Upper lobe of left lung (tissue), 4 donors: ENCODE measurements around the gene MAGI2.

ENCODE experiments used
- CTCF ChIP-seq, 6 experiments: fragments of 450-650 bp in 4 of 6; fragments of 200-600 bp in 2 of 6; sonication (generic) in 2 of 6; IDR thresholded peaks; one replicate each; pipeline ENCODE4 v1.5.1; 2016 to 2019; ENCODE audit warnings: antibody characterized with exemption in 6 of 6
- EP300 ChIP-seq, 4 donors: sonication (generic); formaldehyde crosslinking; IDR thresholded peaks; one replicate each; pipeline ENCODE4 v1.5.1; 2017; ENCODE audit warnings: antibody characterized with exemption in 4 of 4, control low read depth in 2 of 4
- POLR2A ChIP-seq, 4 donors: fragments of 450-650 bp; IDR thresholded peaks; one replicate each; pipeline ENCODE4 v1.5.1; 2016 to 2017; ENCODE audit warnings: antibody characterized with exemption in 4 of 4, mild to moderate bottlenecking in 2 of 4
- POLR2AphosphoS5 ChIP-seq, 2 donors: sonication (generic); formaldehyde crosslinking; IDR thresholded peaks; one replicate each; pipeline ENCODE4 v1.5.1; 2017; ENCODE audit warnings: antibody characterized with exemption in 2 of 2

- no peak for TF ChIP-seq CTCF (IDR thresholded peaks at IDR 0.05)
- no peak for TF ChIP-seq POLR2A (IDR thresholded peaks at IDR 0.05)
- no peak for TF ChIP-seq POLR2AphosphoS5 (IDR thresholded peaks at IDR 0.05)
- no peak for TF ChIP-seq EP300 (IDR thresholded peaks at IDR 0.05)
Observed at GRCh38 chr7:78326876-78327275, 1126.6 kb downstream of the MAGI2 start.
